ENCODE results near the gene EHBP1.

The EHBP1 gene

DNA sequence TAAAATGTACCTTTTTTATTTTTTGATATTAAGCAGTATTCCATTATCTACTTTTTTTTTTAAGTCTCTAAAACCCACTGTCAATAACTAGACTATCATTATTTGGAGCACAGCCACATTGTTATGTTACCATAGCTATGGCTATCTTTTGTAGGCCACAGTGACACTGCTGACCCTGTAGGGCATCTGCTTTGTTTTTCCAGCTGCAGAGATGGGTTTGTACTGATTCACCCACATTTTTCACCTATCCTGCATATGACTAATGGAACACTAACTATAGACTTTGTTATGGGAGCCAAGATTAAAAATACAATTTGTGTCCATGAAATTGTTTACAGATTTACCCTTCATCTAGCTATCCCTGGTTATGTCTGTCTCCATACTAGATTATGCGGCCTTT lies 323.5 kb downstream of the EHBP1 start:
- Histone ChIP-seq H3K4me1 (ENCODE audit: insufficient read depth, low read length, severe bottlenecking) (no peaks in the 10 kb centered on the region), H3K36me3 (ENCODE audit: insufficient read depth, low read length) (no peaks in the 10 kb centered on the region), H2AFZ (ENCODE audit: low read length) (no peak overlapping the region), H3F3A (ENCODE audit: insufficient read depth, low read length) (no peaks in the 10 kb centered on the region), H3K9me2 (ENCODE audit: low read depth, low read length) (no peaks in the 10 kb centered on the region), H3K27me3 (ENCODE audit: insufficient read depth, low read length) (no peaks in the 10 kb centered on the region), H4K20me1 (ENCODE audit: insufficient read depth, low read length) (no peaks in the 10 kb centered on the region), H3K9ac (ENCODE audit: low read length) (no peak overlapping the region), H3K4me2 (ENCODE audit: low read length) (no peak overlapping the region), H3K4me3 (ENCODE audit: low read depth, low read length, poor library complexity, severe bottlenecking) (no peak overlapping the region), H3K9me3 (ENCODE audit: low read length) (no peaks in the 10 kb centered on the region), H3K79me2 (ENCODE audit: insufficient read depth, low read length) (no peaks in the 10 kb centered on the region), H3K27ac (ENCODE audit: low read depth, low read length, poor library complexity, severe bottlenecking) (no peak overlapping the region)
- TF ChIP-seq, protein P1, sequence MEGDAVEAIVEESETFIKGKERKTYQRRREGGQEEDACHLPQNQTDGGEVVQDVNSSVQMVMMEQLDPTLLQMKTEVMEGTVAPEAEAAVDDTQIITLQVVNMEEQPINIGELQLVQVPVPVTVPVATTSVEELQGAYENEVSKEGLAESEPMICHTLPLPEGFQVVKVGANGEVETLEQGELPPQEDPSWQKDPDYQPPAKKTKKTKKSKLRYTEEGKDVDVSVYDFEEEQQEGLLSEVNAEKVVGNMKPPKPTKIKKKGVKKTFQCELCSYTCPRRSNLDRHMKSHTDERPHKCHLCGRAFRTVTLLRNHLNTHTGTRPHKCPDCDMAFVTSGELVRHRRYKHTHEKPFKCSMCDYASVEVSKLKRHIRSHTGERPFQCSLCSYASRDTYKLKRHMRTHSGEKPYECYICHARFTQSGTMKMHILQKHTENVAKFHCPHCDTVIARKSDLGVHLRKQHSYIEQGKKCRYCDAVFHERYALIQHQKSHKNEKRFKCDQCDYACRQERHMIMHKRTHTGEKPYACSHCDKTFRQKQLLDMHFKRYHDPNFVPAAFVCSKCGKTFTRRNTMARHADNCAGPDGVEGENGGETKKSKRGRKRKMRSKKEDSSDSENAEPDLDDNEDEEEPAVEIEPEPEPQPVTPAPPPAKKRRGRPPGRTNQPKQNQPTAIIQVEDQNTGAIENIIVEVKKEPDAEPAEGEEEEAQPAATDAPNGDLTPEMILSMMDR (IDR thresholded peaks at IDR 0.05; ENCODE audit: low read length) = no peak

DNA sequence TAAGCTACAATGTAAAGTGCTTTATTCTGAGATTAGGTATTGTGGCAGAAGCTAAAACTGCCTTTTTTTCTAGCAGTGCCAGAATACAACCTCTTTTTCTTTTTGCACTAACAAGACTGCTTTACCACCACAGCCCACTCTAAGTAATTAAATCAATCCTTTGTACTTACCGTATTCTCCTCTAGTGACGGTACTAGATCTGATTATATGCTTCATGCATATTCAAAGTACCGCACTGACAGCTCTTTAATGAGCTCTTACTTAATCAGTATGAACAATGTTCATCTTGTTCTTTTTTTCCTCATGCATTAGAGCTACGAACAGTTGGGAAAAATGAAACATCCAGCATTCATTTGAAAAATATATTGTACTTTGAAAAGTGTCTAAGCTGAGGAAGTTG lies 329.0 kb downstream of the EHBP1 start:
- no peak for TF ChIP-seq EZH2 (IDR thresholded peaks at IDR 0.05; ENCODE audit: borderline replicate concordance, low read length)
- TF ChIP-seq, protein P1 (IDR thresholded peaks at IDR 0.05; ENCODE audit: low read length) = no peak
- H3K4me3 ChIP-seq (ENCODE audit: low read depth, low read length, poor library complexity, severe bottlenecking) = no peak overlapping the region
- no peak overlapping the region for H2AFZ ChIP-seq (ENCODE audit: low read length)
- no peaks in the 10 kb centered on the region for H3K36me3 ChIP-seq (ENCODE audit: insufficient read depth, low read length)
- H3K4me1 ChIP-seq (ENCODE audit: insufficient read depth, low read length, severe bottlenecking) = no peaks in the 10 kb centered on the region
- no peak overlapping the region for H3K9ac ChIP-seq (ENCODE audit: low read length)
- H3K9me2 ChIP-seq (ENCODE audit: low read depth, low read length) = no peaks in the 10 kb centered on the region
- no peak overlapping the region for H3K27ac ChIP-seq (ENCODE audit: low read depth, low read length, poor library complexity, severe bottlenecking)
- no peaks in the 10 kb centered on the region for H3K27me3 ChIP-seq (ENCODE audit: insufficient read depth, low read length)
- H4K20me1 ChIP-seq (ENCODE audit: insufficient read depth, low read length) = no peaks in the 10 kb centered on the region
- H3K4me2 ChIP-seq (ENCODE audit: low read length) = no peak overlapping the region
- H3K9me3 ChIP-seq (ENCODE audit: low read length) = no peaks in the 10 kb centered on the region
- H3F3A ChIP-seq (ENCODE audit: insufficient read depth, low read length) = no peaks in the 10 kb centered on the region
- no peaks in the 10 kb centered on the region for H3K79me2 ChIP-seq (ENCODE audit: insufficient read depth, low read length)

DNA sequence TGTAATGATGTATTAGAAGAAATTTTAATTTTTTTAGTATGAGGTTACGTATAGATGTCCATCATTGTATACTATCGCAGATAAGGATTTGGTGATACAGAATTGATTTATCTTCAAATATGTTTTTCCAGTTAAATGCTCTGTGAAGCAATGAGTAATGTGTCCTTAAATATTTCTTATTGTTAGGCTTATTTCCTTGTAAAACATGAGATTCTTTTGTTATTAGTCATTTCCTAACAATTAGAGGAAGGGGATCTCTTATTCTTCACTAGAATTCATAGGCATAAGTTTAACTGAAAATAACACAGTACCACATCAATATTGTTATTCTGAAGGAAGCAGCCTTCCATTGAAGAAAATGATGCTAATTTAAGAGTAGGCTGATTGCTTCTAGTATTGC lies 329.7 kb downstream of the EHBP1 start:
- Histone ChIP-seq H3K9ac (ENCODE audit: low read length) (no peak overlapping the region), H3K9me2 (ENCODE audit: low read depth, low read length) (no peaks in the 10 kb centered on the region), H4K20me1 (ENCODE audit: insufficient read depth, low read length) (no peaks in the 10 kb centered on the region), H3K36me3 (ENCODE audit: insufficient read depth, low read length) (no peaks in the 10 kb centered on the region), H3K4me2 (ENCODE audit: low read length) (no peak overlapping the region), H3K4me3 (ENCODE audit: low read depth, low read length, poor library complexity, severe bottlenecking) (no peak overlapping the region), H2AFZ (ENCODE audit: low read length) (no peak overlapping the region), H3K4me1 (ENCODE audit: insufficient read depth, low read length, severe bottlenecking) (no peaks in the 10 kb centered on the region), H3K79me2 (ENCODE audit: insufficient read depth, low read length) (no peaks in the 10 kb centered on the region), H3F3A (ENCODE audit: insufficient read depth, low read length) (no peaks in the 10 kb centered on the region), H3K27ac (ENCODE audit: low read depth, low read length, poor library complexity, severe bottlenecking) (no peak overlapping the region), H3K27me3 (ENCODE audit: insufficient read depth, low read length) (no peaks in the 10 kb centered on the region), H3K9me3 (ENCODE audit: low read length) (no peaks in the 10 kb centered on the region)
- TF ChIP-seq, protein P1 (IDR thresholded peaks at IDR 0.05; ENCODE audit: low read length) = no peak
- no peak for TF ChIP-seq EZH2 (IDR thresholded peaks at IDR 0.05; ENCODE audit: borderline replicate concordance, low read length)
